ENCODE measurements around the gene LARGE2. TPM values are rescaled to one million over a fixed set of nuclear protein-coding genes. Genes with fewer than 3 reads are reported as not detected.

Gene LARGE2
- total and polyA plus RNA-seq, 10 of the 15 experiments (the other 5 are each of a cell fraction or from before 2014, with no cell fraction given), result 0.03 to 0.41 (median 0.19) TPM; not detected in 6

DNA sequence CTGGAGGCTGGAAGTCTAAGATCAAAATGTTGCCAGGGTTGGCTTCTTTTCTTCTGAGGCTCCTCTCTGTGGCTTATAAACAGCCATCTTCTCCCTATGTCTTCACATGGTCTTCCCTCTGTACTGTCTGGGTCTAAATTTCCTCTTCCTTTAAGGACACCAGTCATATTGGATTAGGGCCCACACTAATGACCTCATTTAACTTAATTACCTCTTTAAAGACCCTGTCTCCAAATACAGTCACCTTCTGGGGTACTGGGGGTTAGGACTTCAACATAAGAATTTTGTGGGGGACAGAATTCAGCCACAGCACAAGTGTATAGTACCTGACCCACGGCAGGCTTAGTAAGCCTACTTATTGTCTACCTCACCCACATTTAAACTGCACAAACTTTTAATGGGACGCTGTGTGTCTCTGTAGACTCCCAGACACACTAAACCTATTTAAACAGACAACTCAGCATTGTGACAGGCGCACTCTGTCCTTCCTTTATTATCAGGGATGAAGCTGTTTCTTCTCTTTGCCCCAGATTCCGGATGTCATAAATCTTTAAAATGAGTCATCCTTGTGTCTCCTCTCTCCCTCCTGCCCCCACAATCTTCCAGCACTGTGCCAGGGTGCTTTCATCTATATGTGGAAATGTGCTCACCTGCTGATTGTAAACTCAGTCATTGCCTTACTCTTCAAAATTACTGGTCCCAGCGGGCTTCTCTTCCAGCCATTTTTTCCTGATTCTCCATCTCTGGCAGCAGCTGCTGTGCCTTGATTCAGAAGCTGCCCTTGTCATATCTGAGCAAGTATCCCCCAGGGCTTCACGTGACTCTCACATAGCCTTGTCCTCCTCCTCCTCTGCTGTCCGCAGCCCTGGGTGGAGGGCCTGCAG, 42.4 kb upstream of the LARGE2 start (continued):
- no peak for TF ChIP-seq NFYB (IDR thresholded peaks at IDR 0.05; ENCODE audit: insufficient read depth, low read depth, low read length)
- TF ChIP-seq ESRRA (IDR thresholded peaks at IDR 0.05; ENCODE audit: low read length), result no peak
- TF ChIP-seq, protein P1, sequence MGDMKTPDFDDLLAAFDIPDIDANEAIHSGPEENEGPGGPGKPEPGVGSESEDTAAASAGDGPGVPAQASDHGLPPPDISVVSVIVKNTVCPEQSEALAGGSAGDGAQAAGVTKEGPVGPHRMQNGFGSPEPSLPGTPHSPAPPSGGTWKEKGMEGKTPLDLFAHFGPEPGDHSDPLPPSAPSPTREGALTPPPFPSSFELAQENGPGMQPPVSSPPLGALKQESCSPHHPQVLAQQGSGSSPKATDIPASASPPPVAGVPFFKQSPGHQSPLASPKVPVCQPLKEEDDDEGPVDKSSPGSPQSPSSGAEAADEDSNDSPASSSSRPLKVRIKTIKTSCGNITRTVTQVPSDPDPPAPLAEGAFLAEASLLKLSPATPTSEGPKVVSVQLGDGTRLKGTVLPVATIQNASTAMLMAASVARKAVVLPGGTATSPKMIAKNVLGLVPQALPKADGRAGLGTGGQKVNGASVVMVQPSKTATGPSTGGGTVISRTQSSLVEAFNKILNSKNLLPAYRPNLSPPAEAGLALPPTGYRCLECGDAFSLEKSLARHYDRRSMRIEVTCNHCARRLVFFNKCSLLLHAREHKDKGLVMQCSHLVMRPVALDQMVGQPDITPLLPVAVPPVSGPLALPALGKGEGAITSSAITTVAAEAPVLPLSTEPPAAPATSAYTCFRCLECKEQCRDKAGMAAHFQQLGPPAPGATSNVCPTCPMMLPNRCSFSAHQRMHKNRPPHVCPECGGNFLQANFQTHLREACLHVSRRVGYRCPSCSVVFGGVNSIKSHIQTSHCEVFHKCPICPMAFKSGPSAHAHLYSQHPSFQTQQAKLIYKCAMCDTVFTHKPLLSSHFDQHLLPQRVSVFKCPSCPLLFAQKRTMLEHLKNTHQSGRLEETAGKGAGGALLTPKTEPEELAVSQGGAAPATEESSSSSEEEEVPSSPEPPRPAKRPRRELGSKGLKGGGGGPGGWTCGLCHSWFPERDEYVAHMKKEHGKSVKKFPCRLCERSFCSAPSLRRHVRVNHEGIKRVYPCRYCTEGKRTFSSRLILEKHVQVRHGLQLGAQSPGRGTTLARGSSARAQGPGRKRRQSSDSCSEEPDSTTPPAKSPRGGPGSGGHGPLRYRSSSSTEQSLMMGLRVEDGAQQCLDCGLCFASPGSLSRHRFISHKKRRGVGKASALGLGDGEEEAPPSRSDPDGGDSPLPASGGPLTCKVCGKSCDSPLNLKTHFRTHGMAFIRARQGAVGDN (IDR thresholded peaks at IDR 0.05), result no peak
- no peak for TF ChIP-seq RB1 (IDR thresholded peaks at IDR 0.05; ENCODE audit: borderline replicate concordance)
- no peak for TF ChIP-seq ZNF384 (IDR thresholded peaks at IDR 0.05; ENCODE audit: borderline replicate concordance, low read depth, low read length)
- no peak for TF ChIP-seq BCL3 (IDR thresholded peaks at IDR 0.05; ENCODE audit: borderline replicate concordance, insufficient read depth, low read depth, low read length, poor library complexity, severe bottlenecking)
- no peak for TF ChIP-seq TAF1 (IDR thresholded peaks at IDR 0.05; ENCODE audit: borderline replicate concordance, low read depth, low read length)
- TF ChIP-seq, protein P2, sequence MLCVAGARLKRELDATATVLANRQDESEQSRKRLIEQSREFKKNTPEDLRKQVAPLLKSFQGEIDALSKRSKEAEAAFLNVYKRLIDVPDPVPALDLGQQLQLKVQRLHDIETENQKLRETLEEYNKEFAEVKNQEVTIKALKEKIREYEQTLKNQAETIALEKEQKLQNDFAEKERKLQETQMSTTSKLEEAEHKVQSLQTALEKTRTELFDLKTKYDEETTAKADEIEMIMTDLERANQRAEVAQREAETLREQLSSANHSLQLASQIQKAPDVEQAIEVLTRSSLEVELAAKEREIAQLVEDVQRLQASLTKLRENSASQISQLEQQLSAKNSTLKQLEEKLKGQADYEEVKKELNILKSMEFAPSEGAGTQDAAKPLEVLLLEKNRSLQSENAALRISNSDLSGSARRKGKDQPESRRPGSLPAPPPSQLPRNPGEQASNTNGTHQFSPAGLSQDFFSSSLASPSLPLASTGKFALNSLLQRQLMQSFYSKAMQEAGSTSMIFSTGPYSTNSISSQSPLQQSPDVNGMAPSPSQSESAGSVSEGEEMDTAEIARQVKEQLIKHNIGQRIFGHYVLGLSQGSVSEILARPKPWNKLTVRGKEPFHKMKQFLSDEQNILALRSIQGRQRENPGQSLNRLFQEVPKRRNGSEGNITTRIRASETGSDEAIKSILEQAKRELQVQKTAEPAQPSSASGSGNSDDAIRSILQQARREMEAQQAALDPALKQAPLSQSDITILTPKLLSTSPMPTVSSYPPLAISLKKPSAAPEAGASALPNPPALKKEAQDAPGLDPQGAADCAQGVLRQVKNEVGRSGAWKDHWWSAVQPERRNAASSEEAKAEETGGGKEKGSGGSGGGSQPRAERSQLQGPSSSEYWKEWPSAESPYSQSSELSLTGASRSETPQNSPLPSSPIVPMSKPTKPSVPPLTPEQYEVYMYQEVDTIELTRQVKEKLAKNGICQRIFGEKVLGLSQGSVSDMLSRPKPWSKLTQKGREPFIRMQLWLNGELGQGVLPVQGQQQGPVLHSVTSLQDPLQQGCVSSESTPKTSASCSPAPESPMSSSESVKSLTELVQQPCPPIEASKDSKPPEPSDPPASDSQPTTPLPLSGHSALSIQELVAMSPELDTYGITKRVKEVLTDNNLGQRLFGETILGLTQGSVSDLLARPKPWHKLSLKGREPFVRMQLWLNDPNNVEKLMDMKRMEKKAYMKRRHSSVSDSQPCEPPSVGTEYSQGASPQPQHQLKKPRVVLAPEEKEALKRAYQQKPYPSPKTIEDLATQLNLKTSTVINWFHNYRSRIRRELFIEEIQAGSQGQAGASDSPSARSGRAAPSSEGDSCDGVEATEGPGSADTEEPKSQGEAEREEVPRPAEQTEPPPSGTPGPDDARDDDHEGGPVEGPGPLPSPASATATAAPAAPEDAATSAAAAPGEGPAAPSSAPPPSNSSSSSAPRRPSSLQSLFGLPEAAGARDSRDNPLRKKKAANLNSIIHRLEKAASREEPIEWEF (IDR thresholded peaks at IDR 0.05; ENCODE audit: insufficient replicate concordance, low read depth, low read length), result no peak
- TF ChIP-seq RAD21 (IDR thresholded peaks at IDR 0.05; ENCODE audit: insufficient read depth, low read depth, low read length), result no peak
- no peak for TF ChIP-seq MYB (IDR thresholded peaks at IDR 0.05; ENCODE audit: borderline replicate concordance, low read depth, low read length)

Data from GM12878 (cell line).